Liver (tissue), 9 donors: ENCODE data around the gene SLX9. TPM values are rescaled to one million over a fixed set of nuclear protein-coding genes. Genes with fewer than 3 reads are reported as not detected.
"Not testable (repeated sequence)": the region's sequence is repeated elsewhere in the genome, so short reads cannot be mapped to it uniquely, and the experiment has no call there.

Source experiments
- DNase-seq: peaks from one replicate; pipeline ENCODE4 v3.0.0-alpha.2; 2017; ENCODE audit warnings: low spot score
- H3K27ac ChIP-seq, 2 donors: one replicate each; pipeline ENCODE4 v1.7.0; 2013; ENCODE audit warnings: inconsistent platforms in 2 of 2, low read length in 2 of 2, control low read depth in 1 of 2, low read depth in 1 of 2, mild to moderate bottlenecking in 1 of 2
- H3K27me3 ChIP-seq, 4 donors: one replicate each; pipeline versions ENCODE4 v1.6.1 to v1.7.0; 2013; ENCODE audit warnings: low read length in 3 of 4, inconsistent platforms in 1 of 4, mild to moderate bottlenecking in 1 of 4, moderate library complexity in 1 of 4; ENCODE audit not compliant: control insufficient read depth in 4 of 4, insufficient read depth in 4 of 4
- H3K36me3 ChIP-seq, 4 donors: one replicate each; pipeline versions ENCODE4 v1.6.1 to v1.7.0; 2013; ENCODE audit warnings: low read length in 3 of 4, mild to moderate bottlenecking in 3 of 4, low read depth in 1 of 4, moderate library complexity in 1 of 4; ENCODE audit not compliant: control insufficient read depth in 4 of 4, insufficient read depth in 3 of 4
- H3K4me1 ChIP-seq, 4 donors: one replicate each; pipeline versions ENCODE4 v1.6.1 to v1.7.0; 2013; ENCODE audit warnings: low read length in 3 of 4, mild to moderate bottlenecking in 3 of 4, moderate library complexity in 1 of 4; ENCODE audit not compliant: control insufficient read depth in 4 of 4, insufficient read depth in 4 of 4
- H3K4me3 ChIP-seq, 3 donors: one replicate each; pipeline versions ENCODE4 v1.6.1 to v1.7.0; 2013; ENCODE audit warnings: low read length in 3 of 3, control low read depth in 1 of 3, low read depth in 1 of 3, mild to moderate bottlenecking in 1 of 3
- H3K9ac ChIP-seq, 2 donors: one replicate each; pipeline ENCODE4 v1.7.0; 2013; ENCODE audit warnings: low read length in 2 of 2, mild to moderate bottlenecking in 2 of 2, moderate library complexity in 2 of 2, control low read depth in 1 of 2, low read depth in 1 of 2
- H3K9me3 ChIP-seq, 4 donors: one replicate each; pipeline versions ENCODE4 v1.6.1 to v1.7.0; 2013; ENCODE audit warnings: low read length in 3 of 4; ENCODE audit not compliant: control insufficient read depth in 4 of 4
- EGR1 ChIP-seq, 2 donors: IDR thresholded peaks; 2 replicates each; pipeline ENCODE4 v1.6.1; 2016 to 2018; ENCODE audit warnings: antibody characterized with exemption in 2 of 2, low read depth in 2 of 2
- FOXA1 ChIP-seq: IDR thresholded peaks from 2 replicates; pipeline ENCODE4 v1.6.1; 2016; ENCODE audit warnings: antibody characterized with exemption
- FOXA2 ChIP-seq: IDR thresholded peaks from 2 replicates; pipeline ENCODE4 v1.6.1; 2016; ENCODE audit warnings: antibody characterized with exemption
- HNF4A ChIP-seq, 2 donors: conservative IDR thresholded peaks; 2 replicates each; pipeline ENCODE4 v1.6.1; 2016; ENCODE audit warnings: antibody characterized with exemption in 2 of 2, mild to moderate bottlenecking in 2 of 2
- HNF4G ChIP-seq: IDR thresholded peaks from 2 replicates; pipeline ENCODE4 v1.6.1; 2016; ENCODE audit warnings: antibody characterized with exemption
- JUND ChIP-seq, 2 donors: IDR thresholded peaks; 2 replicates each; pipeline ENCODE4 v1.6.1; 2016; ENCODE audit warnings: antibody characterized with exemption in 2 of 2
- MAX ChIP-seq: IDR thresholded peaks from 2 replicates; pipeline ENCODE4 v1.6.1; 2016; ENCODE audit warnings: antibody characterized with exemption
- REST ChIP-seq: IDR thresholded peaks from 2 replicates; pipeline ENCODE4 v1.6.1; 2016; ENCODE audit warnings: antibody characterized with exemption, mild to moderate bottlenecking
- RXRA ChIP-seq, 2 donors: IDR thresholded peaks; 2 replicates each; pipeline ENCODE4 v1.6.1; 2017 to 2018; ENCODE audit warnings: antibody characterized with exemption in 2 of 2, mild to moderate bottlenecking in 1 of 2
- SP1 ChIP-seq: IDR thresholded peaks from 2 replicates; pipeline ENCODE4 v1.6.1; 2018; ENCODE audit warnings: antibody characterized with exemption, mild to moderate bottlenecking
- WGBS: extraction: QIAGEN DNeasy Blood & Tissue Kit; methylation state at CpG from one replicate; pipeline ENCODE4 v1.1.7; 2013; 5-methylcytosine and 5-hydroxymethylcytosine counted together
- polyA plus RNA-seq, 2 donors: library from polyadenylated mRNA; stranded (reverse) in 1 of 2; unstranded in 1 of 2; fragments of 200-250 nt in 1 of 2; fragments of >200 nt in 1 of 2; fragmentation: Nextera tagmentation in 1 of 2; extraction: Ambion mirVana in 1 of 2; gene quantifications; one replicate each; pipeline versions ENCODE4 v1.2.1 to v1.2.3, GENCODE V29; 2013 to 2015
- total RNA-seq, 2 donors: library from RNA; depleted of rRNA; stranded (reverse); fragments of >200 nt; gene quantifications; one replicate each; pipeline ENCODE4 v1.2.3, GENCODE V29; 2014
- donor health status: healthy.
- donor health status: healthy.
- donor health status: healthy.
- donor health status: healthy.
- donor health status: healthy.

SLX9 gene
- total and polyA plus RNA-seq, 4 donors = 7.5 to 20.3 (median 12.2) TPM

- peak; percentile 47 to 63 for TF ChIP-seq HNF4A (conservative IDR thresholded peaks at IDR 0.05)
- DNase-seq, H3K9me3 ChIP-seq, H3K27me3 ChIP-seq, H3K36me3 ChIP-seq, H3K4me3 ChIP-seq: not testable (repeated sequence)
- WGBS = 37% methylated on average over 19 of the region's 25 CpGs
- Histone ChIP-seq H3K27ac (peak overlapping the region; percentile 92 to 95), H3K4me1 (peaks cover 33 to 55% (median 50%) of the 10 kb centered on the region in 4 donors), H3K9ac (peak overlapping the region in 1 of 2 donors; percentile 8)
Observed at GRCh38 chr21:44912506-44913412, 27.1 kb upstream of the SLX9 start.

GRCh38 chr21:44913425-44914175 lies 26.2 kb upstream of the SLX9 start:
- DNase-seq = no peak
- H3K4me3 ChIP-seq = no peak overlapping the region
- TF ChIP-seq SP1 = peak; percentile 61
- peak; percentile 13 to 63 for TF ChIP-seq RXRA (IDR thresholded peaks at IDR 0.05)
- peak; percentile 36 for TF ChIP-seq MAX
- TF ChIP-seq HNF4A (conservative IDR thresholded peaks at IDR 0.05) = peak; percentile 62 to 79
- no peak for TF ChIP-seq EGR1 (IDR thresholded peaks at IDR 0.05; ENCODE audit: low read depth in 2 of 2)
- peak; percentile 18 for TF ChIP-seq HNF4G
- no peaks in the 10 kb centered on the region for H3K27me3 ChIP-seq
- 51% methylated on average over 7 of the region's 7 CpGs for WGBS
- no peaks in the 10 kb centered on the region for H3K36me3 ChIP-seq
- peaks cover 34 to 63% (median 58%) of the 10 kb centered on the region in 4 donors for H3K4me1 ChIP-seq
- H3K9me3 ChIP-seq = no peaks in the 10 kb centered on the region
- no peak overlapping the region for H3K9ac ChIP-seq
- peak overlapping the region; percentile 85 to 92 for H3K27ac ChIP-seq

GRCh38 chr21:44914176-44914874 lies 25.5 kb upstream of the SLX9 start:
- Histone ChIP-seq H3K27ac (peak overlapping the region; percentile 85 to 92), H3K9ac (no peak overlapping the region), H3K36me3 (no peaks in the 10 kb centered on the region), H3K9me3 (no peaks in the 10 kb centered on the region), H3K4me3 (no peak overlapping the region), H3K4me1 (peaks cover 34 to 63% (median 57%) of the 10 kb centered on the region in 4 donors), H3K27me3 (no peaks in the 10 kb centered on the region)
- 55% methylated on average over 18 of the region's 18 CpGs for WGBS
- TF ChIP-seq EGR1 (IDR thresholded peaks at IDR 0.05; ENCODE audit: low read depth in 2 of 2) (peak in 1 of 2 donors; percentile 22), MAX (peak; percentile 39), JUND (IDR thresholded peaks at IDR 0.05) (no peak), RXRA (IDR thresholded peaks at IDR 0.05) (peak in 1 of 2 donors; percentile 15)
- no peak for DNase-seq

- no peak overlapping the region for H3K4me3 ChIP-seq
- no peak overlapping the region for H3K27ac ChIP-seq
- H3K9ac ChIP-seq = no peak overlapping the region
- no peaks in the 10 kb centered on the region for H3K9me3 ChIP-seq
- no peaks in the 10 kb centered on the region for H3K36me3 ChIP-seq
- DNase-seq = no peak
- H3K27me3 ChIP-seq = no peaks in the 10 kb centered on the region
- no peak for TF ChIP-seq FOXA2
- no peak for TF ChIP-seq EGR1 (IDR thresholded peaks at IDR 0.05; ENCODE audit: low read depth in 2 of 2)
- TF ChIP-seq FOXA1 = no peak
- no peak for TF ChIP-seq REST
- peak in 1 of 2 donors; percentile 15 for TF ChIP-seq JUND (IDR thresholded peaks at IDR 0.05)
- 83% methylated on average over 7 of the region's 7 CpGs for WGBS
- H3K4me1 ChIP-seq = peaks cover 22 to 43% (median 38%) of the 10 kb centered on the region in 4 donors
Observed at GRCh38 chr21:44916965-44917364, 22.9 kb upstream of the SLX9 start.
